SH-SY5Y (cell line): ENCODE measurements around the gene MED25.

Experiments used
- GATA2 ChIP-seq: IDR thresholded peaks from 2 replicates; pipeline ENCODE4 v1.6.1; 2011; ENCODE audit warnings: mild to moderate bottlenecking, low read depth, low read length
- GATA3 ChIP-seq: IDR thresholded peaks from 2 replicates; pipeline ENCODE4 v1.6.1; 2011; ENCODE audit warnings: low read depth, mild to moderate bottlenecking, low read length, moderate library complexity

- TF ChIP-seq GATA3 (no peak), GATA2 (no peak)
Observed at GRCh38 chr19:49851456-49852259, 33.6 kb downstream of the MED25 start.
